DOHH2 (cell line): ENCODE results near the gene GALNTL6.

Experiments used
- H3F3A ChIP-seq: fragments of 200-600 bp; sonication (generic), shearing (Covaris generic); 2 replicates; pipeline ENCODE4 v1.6.0; 2016; ENCODE audit warnings: antibody characterized with exemption, mild to moderate bottlenecking; ENCODE audit not compliant: control insufficient read depth, insufficient read depth
- H3K27ac ChIP-seq: fragments of 200-600 bp; sonication (generic); 2 replicates; pipeline ENCODE4 v1.5.1; 2014; ENCODE audit warnings: low read depth, mild to moderate bottlenecking, low read length, moderate library complexity
- H3K27me3 ChIP-seq: fragments of 200-600 bp; sonication (generic); 2 replicates; pipeline ENCODE4 v1.6.1; 2014; ENCODE audit warnings: mild to moderate bottlenecking, low read length, mixed read lengths; ENCODE audit not compliant: control insufficient read depth
- H3K36me3 ChIP-seq: fragments of 200-600 bp; sonication (generic); 2 replicates; pipeline ENCODE4 v1.6.1; 2014; ENCODE audit warnings: mild to moderate bottlenecking, low read length, moderate library complexity, mixed read lengths; ENCODE audit not compliant: control insufficient read depth
- H3K4me1 ChIP-seq: fragments of 200-600 bp; sonication (generic); 2 replicates; pipeline ENCODE4 v1.6.1; 2014; ENCODE audit warnings: mild to moderate bottlenecking, low read length, mixed read lengths; ENCODE audit not compliant: control insufficient read depth
- H3K4me2 ChIP-seq: fragments of 200-600 bp; sonication (generic); 2 replicates; pipeline ENCODE4 v1.6.0; 2014; ENCODE audit warnings: mild to moderate bottlenecking, low read length, moderate library complexity
- H3K4me3 ChIP-seq: fragments of 200-600 bp; sonication (generic); 2 replicates; pipeline ENCODE4 v1.5.1; 2014; ENCODE audit warnings: mild to moderate bottlenecking, low read length, mixed read lengths
- H3K79me2 ChIP-seq: fragments of 200-600 bp; sonication (generic); 2 replicates; pipeline ENCODE4 v1.6.1; 2014; ENCODE audit warnings: mild to moderate bottlenecking, low read length, mixed read lengths; ENCODE audit not compliant: control insufficient read depth
- H3K9me2 ChIP-seq: fragments of 200-600 bp; sonication (generic); replicated peaks from 2 replicates; pipeline ENCODE4 v1.6.1; 2014; ENCODE audit warnings: mild to moderate bottlenecking, low read length, mixed read lengths; ENCODE audit not compliant: control insufficient read depth
- H3K9me3 ChIP-seq: fragments of 200-600 bp; sonication (generic); 2 replicates; pipeline ENCODE4 v1.6.1; 2014; ENCODE audit warnings: antibody characterized with exemption, low read length, mixed read lengths; ENCODE audit not compliant: control insufficient read depth, insufficient read depth
- H4K20me1 ChIP-seq: fragments of 200-600 bp; sonication (generic); 2 replicates; pipeline ENCODE4 v1.6.0; 2014; ENCODE audit warnings: low read depth, mild to moderate bottlenecking, antibody characterized with exemption, low read length, moderate library complexity; ENCODE audit not compliant: control insufficient read depth, insufficient read depth
- CTCF ChIP-seq: fragments of 200-600 bp; sonication (generic); IDR thresholded peaks from one replicate; pipeline ENCODE4 v1.5.1; 2014; ENCODE audit warnings: antibody characterized with exemption, mild to moderate bottlenecking, low read depth, low read length; ENCODE audit not compliant: poor library complexity, severe bottlenecking
- EZH2phosphoT487 ChIP-seq: fragments of 200-600 bp; sonication (generic); IDR thresholded peaks from 2 replicates; pipeline ENCODE4 v1.6.1; 2017; ENCODE audit warnings: borderline replicate concordance, mild to moderate bottlenecking, antibody characterized with exemption, low read length, moderate library complexity, mixed read lengths

GALNTL6 gene

DNA sequence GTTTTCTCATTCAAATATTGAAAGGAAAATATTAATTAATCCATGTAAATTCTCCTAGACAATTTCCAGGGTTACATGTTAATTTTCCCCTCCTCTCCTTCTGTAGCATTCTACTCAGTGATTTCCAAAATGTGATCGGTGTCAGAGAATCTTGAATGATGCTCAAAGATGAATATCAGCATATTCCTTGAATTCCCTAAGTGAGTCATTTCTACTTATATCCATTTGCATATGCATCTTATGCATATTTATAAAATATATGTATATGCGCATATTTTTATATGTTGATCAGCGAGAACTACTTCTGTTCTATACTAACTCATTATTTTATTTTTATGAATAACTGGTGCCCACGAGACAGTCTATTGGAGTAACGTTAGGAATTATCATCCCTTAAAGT is 33.9 kb upstream of the GALNTL6 start:
- Histone ChIP-seq H3K9me3 (peaks cover 3% of the 10 kb centered on the region; the same call in 1 of the 2 replicates), H3K79me2 (no peaks in the 10 kb centered on the region), H3K27ac (no peak overlapping the region), H3K9me2 (no peaks in the 10 kb centered on the region), H4K20me1 (no peaks in the 10 kb centered on the region), H3K4me3 (no peak overlapping the region), H3K4me1 (no peaks in the 10 kb centered on the region), H3K27me3 (no peaks in the 10 kb centered on the region), H3K36me3 (no peaks in the 10 kb centered on the region), H3F3A (no peaks in the 10 kb centered on the region), H3K4me2 (no peak overlapping the region)
- no peak for TF ChIP-seq CTCF
- no peak for TF ChIP-seq EZH2phosphoT487

DNA sequence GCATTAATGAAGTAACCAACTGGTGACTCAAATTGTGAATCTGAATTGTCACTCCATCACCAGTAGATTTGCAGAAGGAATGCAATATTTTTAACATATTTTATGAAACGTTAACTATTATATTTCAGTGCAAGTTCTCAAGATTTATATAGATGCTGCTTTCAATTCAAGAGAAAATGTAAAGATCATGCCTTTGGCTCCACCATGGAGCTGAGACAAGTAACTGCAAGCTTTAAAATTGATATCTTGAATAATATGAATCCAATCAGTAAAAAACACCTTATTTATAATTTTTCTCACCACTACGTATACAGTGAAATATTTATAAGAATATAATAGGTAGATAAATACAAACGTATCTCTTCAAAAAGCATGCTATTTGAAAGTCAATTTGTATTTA is 27.8 kb upstream of the GALNTL6 start:
- Histone ChIP-seq H3K9me3 (peaks cover 3% of the 10 kb centered on the region; the same call in 1 of the 2 replicates), H3K36me3 (no peaks in the 10 kb centered on the region), H3K27ac (no peak overlapping the region), H3F3A (no peaks in the 10 kb centered on the region), H3K4me3 (no peak overlapping the region), H3K9me2 (no peaks in the 10 kb centered on the region), H4K20me1 (no peaks in the 10 kb centered on the region), H3K27me3 (no peaks in the 10 kb centered on the region), H3K4me1 (no peaks in the 10 kb centered on the region), H3K79me2 (no peaks in the 10 kb centered on the region), H3K4me2 (no peak overlapping the region)
- no peak for TF ChIP-seq EZH2phosphoT487
- TF ChIP-seq CTCF: no peak

- Histone ChIP-seq H3K27ac (no peak overlapping the region), H3K9me3 (no peaks in the 10 kb centered on the region), H3K27me3 (no peaks in the 10 kb centered on the region), H3K9me2 (no peaks in the 10 kb centered on the region), H3K4me1 (no peaks in the 10 kb centered on the region), H3K36me3 (no peaks in the 10 kb centered on the region), H3K4me3 (no peak overlapping the region), H3K4me2 (no peak overlapping the region), H3F3A (no peaks in the 10 kb centered on the region), H3K79me2 (no peaks in the 10 kb centered on the region), H4K20me1 (no peaks in the 10 kb centered on the region)
- TF ChIP-seq CTCF (no peak), EZH2phosphoT487 (no peak)
Observed at GRCh38 chr4:171793723-171794122, 19.5 kb upstream of the GALNTL6 start.

GRCh38 chr4:171794528-171794927 is 18.7 kb upstream of the GALNTL6 start:
- H3F3A ChIP-seq: no peaks in the 10 kb centered on the region
- H3K4me3 ChIP-seq: no peak overlapping the region
- no peaks in the 10 kb centered on the region for H3K9me3 ChIP-seq
- no peaks in the 10 kb centered on the region for H3K27me3 ChIP-seq
- H3K9me2 ChIP-seq: no peaks in the 10 kb centered on the region
- no peaks in the 10 kb centered on the region for H3K36me3 ChIP-seq
- no peaks in the 10 kb centered on the region for H4K20me1 ChIP-seq
- no peaks in the 10 kb centered on the region for H3K79me2 ChIP-seq
- no peak for TF ChIP-seq EZH2phosphoT487
- TF ChIP-seq CTCF: no peak
- H3K27ac ChIP-seq: no peak overlapping the region
- no peak overlapping the region for H3K4me2 ChIP-seq
- H3K4me1 ChIP-seq: no peaks in the 10 kb centered on the region
